COLO829 (cell line): Measurements from ENCODE around the gene OTC.
A peak's percentile ranks its signal among the peaks of the same experiment; 100 is the strongest.

Experiments
- DNase-seq: peaks from one replicate; pipeline ENCODE4 v3.0.0; 2012; ENCODE audit warnings: low spot score

OTC gene

GRCh38 chrX:38352362-38352761, at the start of gene OTC:
Gene OTC, plus strand, starts transcription at chrX:38352604. Its CDS starts 93 bp downstream, at chrX:38352697.
- DNase-seq = no peak

- no peak for DNase-seq
Measured at GRCh38 chrX:38304010-38304409, 48.4 kb upstream of the OTC start.

GRCh38 chrX:38305971-38306370, 46.4 kb upstream of the OTC start:
- DNase-seq = peak; percentile 42

- no peak for DNase-seq
Measured at GRCh38 chrX:38311743-38312142, 40.7 kb upstream of the OTC start.

GRCh38 chrX:38312436-38312835, 40.0 kb upstream of the OTC start:
- DNase-seq = no peak

- no peak for DNase-seq
Measured at GRCh38 chrX:38313190-38313589, 39.2 kb upstream of the OTC start.

- DNase-seq = no peak
Measured at GRCh38 chrX:38315186-38315585, 37.2 kb upstream of the OTC start.

- no peak for DNase-seq
Measured at GRCh38 chrX:38318196-38318595, 34.2 kb upstream of the OTC start.

GRCh38 chrX:38318606-38319005, 33.8 kb upstream of the OTC start:
- no peak for DNase-seq

- no peak for DNase-seq
Measured at GRCh38 chrX:38320819-38321218, 31.6 kb upstream of the OTC start.

GRCh38 chrX:38326086-38326485, 26.3 kb upstream of the OTC start:
- DNase-seq = no peak

- peak; percentile 87 for DNase-seq
Measured at GRCh38 chrX:38327007-38327774, 25.2 kb upstream of the OTC start, which contains the start of gene RPGR. Gene RPGR, minus strand, starts transcription at chrX:38327509. Its CDS starts 142 bp downstream, at chrX:38327367.

GRCh38 chrX:38327775-38328081, 24.7 kb upstream of the OTC start:
- DNase-seq = no peak

- DNase-seq = no peak
Measured at GRCh38 chrX:38332505-38332904, 19.9 kb upstream of the OTC start.

GRCh38 chrX:38335382-38335781, 17.0 kb upstream of the OTC start:
- DNase-seq = peak; percentile 72

GRCh38 chrX:38336538-38337240, 15.7 kb upstream of the OTC start:
- DNase-seq = no peak

GRCh38 chrX:38341442-38341841, 11.0 kb upstream of the OTC start:
- DNase-seq = no peak

- DNase-seq = no peak
Measured at GRCh38 chrX:38342853-38343778, 9.3 kb upstream of the OTC start.

GRCh38 chrX:38346150-38346549, 6.3 kb upstream of the OTC start:
- DNase-seq = no peak

GRCh38 chrX:38347136-38347535, 5.3 kb upstream of the OTC start:
- DNase-seq = no peak

- DNase-seq = no peak
Measured at GRCh38 chrX:38351346-38351745, 1.1 kb upstream of the OTC start.

- no peak for DNase-seq
Measured at GRCh38 chrX:38356401-38356800, 4.0 kb downstream of the OTC start.
